ENCODE data around the gene HOMER2. TPM values are rescaled to one million over a fixed set of nuclear protein-coding genes. Genes with fewer than 3 reads are reported as not detected.
"Not testable (repeated sequence)": the region's sequence is repeated elsewhere in the genome, so short reads cannot be mapped to it uniquely, and the experiment has no call there.

Gene HOMER2
- polyA plus RNA-seq, 3 donors: 0.92 to 2.4 (median 1.6) TPM

- no peak for DNase-seq
- TF ChIP-seq, protein P1, sequence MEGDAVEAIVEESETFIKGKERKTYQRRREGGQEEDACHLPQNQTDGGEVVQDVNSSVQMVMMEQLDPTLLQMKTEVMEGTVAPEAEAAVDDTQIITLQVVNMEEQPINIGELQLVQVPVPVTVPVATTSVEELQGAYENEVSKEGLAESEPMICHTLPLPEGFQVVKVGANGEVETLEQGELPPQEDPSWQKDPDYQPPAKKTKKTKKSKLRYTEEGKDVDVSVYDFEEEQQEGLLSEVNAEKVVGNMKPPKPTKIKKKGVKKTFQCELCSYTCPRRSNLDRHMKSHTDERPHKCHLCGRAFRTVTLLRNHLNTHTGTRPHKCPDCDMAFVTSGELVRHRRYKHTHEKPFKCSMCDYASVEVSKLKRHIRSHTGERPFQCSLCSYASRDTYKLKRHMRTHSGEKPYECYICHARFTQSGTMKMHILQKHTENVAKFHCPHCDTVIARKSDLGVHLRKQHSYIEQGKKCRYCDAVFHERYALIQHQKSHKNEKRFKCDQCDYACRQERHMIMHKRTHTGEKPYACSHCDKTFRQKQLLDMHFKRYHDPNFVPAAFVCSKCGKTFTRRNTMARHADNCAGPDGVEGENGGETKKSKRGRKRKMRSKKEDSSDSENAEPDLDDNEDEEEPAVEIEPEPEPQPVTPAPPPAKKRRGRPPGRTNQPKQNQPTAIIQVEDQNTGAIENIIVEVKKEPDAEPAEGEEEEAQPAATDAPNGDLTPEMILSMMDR (IDR thresholded peaks at IDR 0.05): no peak
- Mint-ChIP-seq H3K27ac (no peak overlapping the region), H3K27me3 (ENCODE audit: low read depth in 3 of 3) (peaks cover 0 to 3% (median 0%) of the 10 kb centered on the region in 3 donors), H3K9me3 (peaks cover 0 to 3% (median 0%) of the 10 kb centered on the region in 7 donors), H3K4me3 (no peak overlapping the region), H3K4me1 (peaks cover 16% of the 10 kb centered on the region), H3K36me3 (no peaks in the 10 kb centered on the region)
- H3K36me3 ChIP-seq (replicated peaks in 1 of 2; ENCODE audit: control insufficient read depth in 1 of 2, insufficient read depth in 2 of 2, low read length in 2 of 2): no peaks in the 10 kb centered on the region
- H3K4me3 ChIP-seq (replicated peaks in 1 of 3; ENCODE audit: low read depth in 2 of 3, low read length in 3 of 3): no peak overlapping the region
- 93% methylated on average over 5 of the region's 8 CpGs for WGBS (ENCODE audit: insufficient coverage)
- peaks cover 12% of the 10 kb centered on the region in 2 donors for H3K4me1 ChIP-seq (ENCODE audit: control insufficient read depth in 1 of 2, insufficient read depth in 2 of 2, low read length in 2 of 2)
- intact Hi-C loops (cut with micrococcal nuclease): no loop called here
- no peaks in the 10 kb centered on the region for H3K9me3 ChIP-seq (replicated peaks in 1 of 2; ENCODE audit: control insufficient read depth in 1 of 2, insufficient read depth in 1 of 2, low read length in 2 of 2)
- H3K27me3 ChIP-seq (ENCODE audit: control insufficient read depth in 2 of 2, insufficient read depth in 2 of 2, low read length in 2 of 2): no peaks in the 10 kb centered on the region
- no peak overlapping the region for H3K9ac ChIP-seq (ENCODE audit: insufficient read depth, low read length, poor library complexity, severe bottlenecking)
- H3K27ac ChIP-seq (ENCODE audit: low read depth in 1 of 2, low read length in 2 of 2): no peak overlapping the region
- H2AFZ ChIP-seq (ENCODE audit: insufficient read depth, low read depth, low read length, poor library complexity, severe bottlenecking): no peak overlapping the region
- H3K79me2 ChIP-seq (ENCODE audit: insufficient read depth, low read length): no peaks in the 10 kb centered on the region
- H3K4me2 ChIP-seq (replicated peaks; ENCODE audit: extremely low read depth, low read length, poor library complexity, severe bottlenecking): no peak overlapping the region
- H4K20me1 ChIP-seq (ENCODE audit: insufficient read depth, low read length): no peaks in the 10 kb centered on the region
Observed at GRCh38 chr15:82942691-82943090, 9.8 kb downstream of the HOMER2 start.

DNA sequence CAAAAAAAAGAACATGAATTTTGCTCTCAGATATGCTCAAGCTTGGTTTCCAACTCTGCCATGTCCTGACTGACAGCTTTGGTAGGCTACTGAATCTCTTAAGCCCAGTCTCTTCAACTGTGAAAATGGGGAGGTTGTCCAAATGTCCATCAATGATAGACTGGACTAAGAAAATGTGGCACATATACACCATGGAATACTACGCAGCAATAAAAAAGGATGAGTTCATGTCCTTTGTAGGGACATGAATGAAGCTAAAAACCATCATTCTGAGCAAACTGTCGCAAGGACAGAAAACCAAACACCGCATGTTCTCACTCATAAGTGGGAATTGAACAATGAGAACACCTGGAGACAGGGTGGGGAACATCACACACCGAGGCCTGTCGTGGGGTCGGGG lies 12.8 kb downstream of the HOMER2 start:
- intact Hi-C loops (cut with micrococcal nuclease); DNase-seq; H3K27ac Mint-ChIP-seq; H3K4me3 ChIP-seq (replicated peaks in 1 of 3; ENCODE audit: low read depth in 2 of 3, low read length in 3 of 3); H3K4me2 ChIP-seq (replicated peaks; ENCODE audit: extremely low read depth, low read length, poor library complexity, severe bottlenecking); H3K4me1 ChIP-seq (ENCODE audit: control insufficient read depth in 1 of 2, insufficient read depth in 2 of 2, low read length in 2 of 2); H3K4me1 Mint-ChIP-seq; H3K4me3 Mint-ChIP-seq; H3K27ac ChIP-seq (ENCODE audit: low read depth in 1 of 2, low read length in 2 of 2); H2AFZ ChIP-seq (ENCODE audit: insufficient read depth, low read depth, low read length, poor library complexity, severe bottlenecking); H3K36me3 Mint-ChIP-seq; H3K9me3 Mint-ChIP-seq; H3K27me3 Mint-ChIP-seq (ENCODE audit: low read depth in 3 of 3); H3K36me3 ChIP-seq (replicated peaks in 1 of 2; ENCODE audit: control insufficient read depth in 1 of 2, insufficient read depth in 2 of 2, low read length in 2 of 2); H3K27me3 ChIP-seq (ENCODE audit: control insufficient read depth in 2 of 2, insufficient read depth in 2 of 2, low read length in 2 of 2); H4K20me1 ChIP-seq (ENCODE audit: insufficient read depth, low read length); H3K9ac ChIP-seq (ENCODE audit: insufficient read depth, low read length, poor library complexity, severe bottlenecking); H3K9me3 ChIP-seq (replicated peaks in 1 of 2; ENCODE audit: control insufficient read depth in 1 of 2, insufficient read depth in 1 of 2, low read length in 2 of 2); H3K79me2 ChIP-seq (ENCODE audit: insufficient read depth, low read length): not testable (repeated sequence)
- WGBS (ENCODE audit: insufficient coverage): no CpG with 5 or more reads among the region's 6 CpGs

Data from CD14-positive monocyte (primary cell).